IMR-90 (cell line): ENCODE results near the gene LRRC40. TPM values are rescaled to one million over a fixed set of nuclear protein-coding genes. Genes with fewer than 3 reads are reported as not detected.

Source experiments
- ATAC-seq: fragments of 200-7000 bp; cut with Tn5 transposase; 2 replicates; pipeline ENCODE4 v1.9.1; 2020; ENCODE audit warnings: low read depth, mild to moderate bottlenecking, moderate library complexity
- BruUV-seq: library from RNA; stranded (reverse); fragments of 400-500 nt; replicated peaks from 2 replicates; lab custom pipeline; 2021; lab: Mats Ljungman, UMichigan
- CTCF ChIA-PET: fragments of 300-600 bp; formaldehyde crosslinking; extraction: SDS; loops from one replicate; lab custom pipeline; 2021; ENCODE audit warnings: antibody characterized with exemption; lab: Yijun Ruan, JAX
- POLR2A ChIA-PET: fragments of 300-600 bp; sonication (Branson Sonifier 250); formaldehyde crosslinking; loops from one replicate; lab custom pipeline; 2022; ENCODE audit warnings: antibody characterized with exemption; ENCODE audit not compliant: unreplicated experiment; lab: Charles Lee
- DNase-seq: peaks from one replicate; pipeline ENCODE4 v3.0.0; 2013
- H2AFZ ChIP-seq: replicated peaks from 2 replicates; pipeline ENCODE3; 2013; ENCODE audit warnings: low read length, mild to moderate bottlenecking; ENCODE audit not compliant: poor library complexity
- H2AK5ac ChIP-seq: 2 replicates; pipeline ENCODE4 v1.6.1; 2013; ENCODE audit warnings: low read depth, low read length, inconsistent platforms
- H2AK9ac ChIP-seq: replicated peaks from 2 replicates; pipeline ENCODE3; 2013; ENCODE audit warnings: mild to moderate bottlenecking, low read depth, low read length, moderate library complexity; ENCODE audit not compliant: poor library complexity
- H2BK120ac ChIP-seq: 2 replicates; pipeline ENCODE4 v1.6.1; 2013; ENCODE audit warnings: low read depth, low read length, inconsistent platforms
- H2BK15ac ChIP-seq: 3 replicates; pipeline ENCODE4 v1.6.1; 2013; ENCODE audit warnings: low read depth, low read length, inconsistent platforms
- H2BK20ac ChIP-seq: 2 replicates; pipeline ENCODE4 v1.6.1; 2013; ENCODE audit warnings: low read depth, mild to moderate bottlenecking, inconsistent platforms, low read length, moderate library complexity
- H2BK5ac ChIP-seq: 2 replicates; pipeline ENCODE4 v1.6.1; 2013; ENCODE audit warnings: mild to moderate bottlenecking, low read depth, low read length, inconsistent platforms; ENCODE audit not compliant: poor library complexity, severe bottlenecking
- H3K14ac ChIP-seq: replicated peaks from 2 replicates; pipeline ENCODE4 v1.6.1; 2013; ENCODE audit warnings: low read depth, low read length, inconsistent platforms
- H3K18ac ChIP-seq: 2 replicates; pipeline ENCODE4 v1.6.1; 2013; ENCODE audit warnings: low read depth, low read length, control low read depth
- H3K23ac ChIP-seq: 2 replicates; pipeline ENCODE4 v1.6.1; 2013; ENCODE audit warnings: low read depth, low read length, inconsistent platforms
- H3K27ac ChIP-seq: 2 replicates; pipeline ENCODE4 v1.5.1; 2013; ENCODE audit warnings: mild to moderate bottlenecking, control low read depth, low read length; ENCODE audit not compliant: insufficient read depth
- H3K27me3 ChIP-seq: 2 replicates; pipeline ENCODE4 v1.6.1; 2013; ENCODE audit warnings: low read length; ENCODE audit not compliant: control insufficient read depth, insufficient read depth
- H3K36me3 ChIP-seq: 2 replicates; pipeline ENCODE4 v1.6.1; 2013; ENCODE audit warnings: low read length, mixed read lengths; ENCODE audit not compliant: control insufficient read depth, insufficient read depth
- H3K4ac ChIP-seq: 2 replicates; pipeline ENCODE4 v1.6.1; 2013; ENCODE audit warnings: low read depth, low read length, inconsistent platforms
- H3K4me1 ChIP-seq: 2 replicates; pipeline ENCODE4 v1.6.1; 2013; ENCODE audit warnings: low read length, mixed read lengths; ENCODE audit not compliant: control insufficient read depth, insufficient read depth
- H3K4me2 ChIP-seq: 2 replicates; pipeline ENCODE4 v1.6.1; 2013; ENCODE audit warnings: low read depth, mild to moderate bottlenecking, control low read depth, low read length, moderate library complexity
- H3K4me3 ChIP-seq: 2 replicates; pipeline ENCODE4 v1.5.1; 2013; ENCODE audit warnings: low read depth, mild to moderate bottlenecking, control low read depth, low read length, moderate library complexity; ENCODE audit not compliant: insufficient read depth
- H3K56ac ChIP-seq: 2 replicates; pipeline ENCODE4 v1.6.1; 2013; ENCODE audit warnings: low read length, inconsistent platforms; ENCODE audit not compliant: insufficient read depth; ENCODE audit errors: extremely low read depth
- H3K79me1 ChIP-seq, 2 experiments: 2 replicates each; pipeline ENCODE4 v1.6.1; 2013; ENCODE audit warnings: low read length in 2 of 2, inconsistent platforms in 1 of 2, low read depth in 1 of 2
- H3K9ac ChIP-seq: 2 replicates; pipeline ENCODE4 v1.6.1; 2013; ENCODE audit warnings: low read depth, low read length, control low read depth
- H3K9me1 ChIP-seq: 2 replicates; pipeline ENCODE4 v1.6.1; 2013; ENCODE audit warnings: low read length, inconsistent platforms; ENCODE audit not compliant: insufficient read depth
- H3K9me3 ChIP-seq: 2 replicates; pipeline ENCODE4 v1.6.1; 2013; ENCODE audit warnings: low read length; ENCODE audit not compliant: control insufficient read depth, insufficient read depth
- H4K20me1 ChIP-seq: 2 replicates; pipeline ENCODE4 v1.6.1; 2013; ENCODE audit warnings: low read length, inconsistent platforms; ENCODE audit not compliant: insufficient read depth
- H4K5ac ChIP-seq: 2 replicates; pipeline ENCODE4 v1.6.1; 2013; ENCODE audit warnings: mild to moderate bottlenecking, low read depth, low read length, control low read depth
- H4K8ac ChIP-seq, 2 experiments: 2 replicates each; pipeline ENCODE4 v1.6.1; 2013; ENCODE audit warnings: low read depth in 2 of 2, low read length in 2 of 2, control low read depth in 1 of 2, inconsistent platforms in 1 of 2
- H4K91ac ChIP-seq: 2 replicates; pipeline ENCODE4 v1.6.1; 2013; ENCODE audit warnings: low read depth, low read length, inconsistent platforms; ENCODE audit not compliant: insufficient read depth
- CTCF ChIP-seq: conservative IDR thresholded peaks from 2 replicates; pipeline ENCODE4 v1.5.1; 2012; ENCODE audit warnings: mild to moderate bottlenecking, low read depth, low read length, improper control_type of control experiment
- POLR2A ChIP-seq: IDR thresholded peaks from 2 replicates; pipeline ENCODE4 v1.6.1; 2012; ENCODE audit warnings: mild to moderate bottlenecking, low read depth, low read length
- dilution Hi-C: fragments of 300-500 bp; cut with HindIII; formaldehyde crosslinking; loops from one replicate; pipeline ENCODE4 v1.14.3; 2018; ENCODE audit warnings: low sequenced_read_pairs; ENCODE audit not compliant: unreplicated experiment
- in situ Hi-C: fragments of 300-500 bp; cut with MboI; formaldehyde crosslinking; loops from 3 replicates; pipeline ENCODE4 v1.14.3; 2019; ENCODE audit warnings: low sequenced_read_pairs, inconsistent platforms, mixed read lengths
- intact Hi-C: fragments of 100-400 bp; cut with micrococcal nuclease; formaldehyde crosslinking; loops from 2 replicates; pipeline ENCODE4 v1.10.0; 2022
- polyA plus RNA-seq, 3 experiments: library from polyadenylated mRNA; depleted of rRNA; stranded (reverse); fragments of >200 nt; gene quantifications; 2 replicates each; pipeline ENCODE4 v1.2.3, GENCODE V29; 2012; ENCODE audit warnings: low replicate concordance in 1 of 3
- total RNA-seq: library from RNA; depleted of rRNA; stranded (reverse); fragments of >200 nt; gene quantifications from 2 replicates; pipeline ENCODE4 v1.2.3, GENCODE V29; 2012

Gene LRRC40
- total and polyA plus RNA-seq, 2 of the 4 experiments (the other 2 are of a cell fraction), result 11.1 to 17.4 TPM

DNA sequence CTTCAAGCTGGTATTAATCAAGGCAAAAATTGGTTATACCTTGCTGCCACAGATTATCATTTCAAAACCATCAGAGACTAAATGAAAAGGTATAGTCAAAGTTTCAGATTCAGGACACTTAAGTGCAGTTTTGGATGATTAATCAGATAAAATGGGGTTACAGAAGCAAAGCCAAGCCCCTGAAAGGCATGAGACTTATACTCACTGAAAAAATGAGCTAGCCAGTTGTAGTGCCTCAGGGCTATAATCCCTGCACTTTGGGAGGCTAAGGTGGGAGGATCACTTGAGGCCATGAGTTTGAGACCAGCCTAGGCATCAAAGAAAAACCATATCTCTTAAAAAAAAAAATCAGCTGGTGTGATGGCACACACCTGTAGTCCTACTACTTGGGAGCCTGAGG, 15.2 kb downstream of the LRRC40 start:
- intact Hi-C loops, result no loop called here
- no peak overlapping the region for H3K4me3 ChIP-seq
- no peak overlapping the region for H2BK5ac ChIP-seq
- H4K5ac ChIP-seq, result no peak overlapping the region
- ATAC-seq, result no peak
- H2BK15ac ChIP-seq, result no peak overlapping the region
- no peak overlapping the region for H2AK9ac ChIP-seq
- H2AFZ ChIP-seq, result no peak overlapping the region
- H3K9me3 ChIP-seq, result no peaks in the 10 kb centered on the region
- no peak for TF ChIP-seq POLR2A
- TF ChIP-seq CTCF, result no peak
- no peak overlapping the region for H4K8ac ChIP-seq
- H3K23ac ChIP-seq, result no peak overlapping the region
- BruUV-seq, result no TSS peak
- no peak overlapping the region for H3K9ac ChIP-seq
- H2BK120ac ChIP-seq, result no peak overlapping the region
- H3K79me1 ChIP-seq, result peaks cover 18 to 20% of the 10 kb centered on the region in 2 experiments
- in situ Hi-C loops, result no loop called here
- H2BK20ac ChIP-seq, result no peak overlapping the region
- H3K56ac ChIP-seq, result no peak overlapping the region
- H3K14ac ChIP-seq, result no peak overlapping the region
- H3K36me3 ChIP-seq, result no peaks in the 10 kb centered on the region
- no peak overlapping the region for H2AK5ac ChIP-seq
- dilution Hi-C loops, result no loop called here
- no peak overlapping the region for H3K4me2 ChIP-seq
- H3K18ac ChIP-seq, result no peak overlapping the region
- no peak overlapping the region for H4K91ac ChIP-seq
- no peaks in the 10 kb centered on the region for H3K27me3 ChIP-seq
- H4K20me1 ChIP-seq, result no peaks in the 10 kb centered on the region
- DNase-seq, result no peak
- H3K4me1 ChIP-seq, result no peaks in the 10 kb centered on the region
- H3K9me1 ChIP-seq, result no peaks in the 10 kb centered on the region
- CTCF ChIA-PET, result interaction anchor here (0.6 kb wide), 2 partner anchors 10 to 156 kb away, joined by 5 to 6 read pairs; no protein-coding TSS in a partner anchor
- H3K4ac ChIP-seq, result no peak overlapping the region
- H3K27ac ChIP-seq, result no peak overlapping the region
- POLR2A ChIA-PET, result no interaction called here
